Prostate gland (tissue), 2 donors: Measurements from ENCODE around the gene PRKG2.

Experiments used
- POLR2A ChIP-seq: fragments of 450-650 bp; IDR thresholded peaks from one replicate; pipeline ENCODE4 v1.6.1; 2016; ENCODE audit warnings: antibody characterized with exemption, mild to moderate bottlenecking
- POLR2AphosphoS5 ChIP-seq: sonication (generic); formaldehyde crosslinking; IDR thresholded peaks from one replicate; pipeline ENCODE4 v1.6.1; 2017; ENCODE audit warnings: antibody characterized with exemption
- TF ChIP-seq, protein P1 (sequence below), 4 experiments: fragments of 200-600 bp in 2 of 4; fragments of 450-650 bp in 2 of 4; sonication (generic) in 2 of 4; IDR thresholded peaks; 1 replicate in 3 of 4; 2 replicates in 1 of 4; pipeline ENCODE4 v1.5.1; 2016 to 2019; ENCODE audit warnings: antibody characterized with exemption in 4 of 4, mild to moderate bottlenecking in 2 of 4, moderate library complexity in 2 of 4

GRCh38 chr4:81179326-81179725 is 35.7 kb downstream of the PRKG2 start:
- TF ChIP-seq, protein P1, sequence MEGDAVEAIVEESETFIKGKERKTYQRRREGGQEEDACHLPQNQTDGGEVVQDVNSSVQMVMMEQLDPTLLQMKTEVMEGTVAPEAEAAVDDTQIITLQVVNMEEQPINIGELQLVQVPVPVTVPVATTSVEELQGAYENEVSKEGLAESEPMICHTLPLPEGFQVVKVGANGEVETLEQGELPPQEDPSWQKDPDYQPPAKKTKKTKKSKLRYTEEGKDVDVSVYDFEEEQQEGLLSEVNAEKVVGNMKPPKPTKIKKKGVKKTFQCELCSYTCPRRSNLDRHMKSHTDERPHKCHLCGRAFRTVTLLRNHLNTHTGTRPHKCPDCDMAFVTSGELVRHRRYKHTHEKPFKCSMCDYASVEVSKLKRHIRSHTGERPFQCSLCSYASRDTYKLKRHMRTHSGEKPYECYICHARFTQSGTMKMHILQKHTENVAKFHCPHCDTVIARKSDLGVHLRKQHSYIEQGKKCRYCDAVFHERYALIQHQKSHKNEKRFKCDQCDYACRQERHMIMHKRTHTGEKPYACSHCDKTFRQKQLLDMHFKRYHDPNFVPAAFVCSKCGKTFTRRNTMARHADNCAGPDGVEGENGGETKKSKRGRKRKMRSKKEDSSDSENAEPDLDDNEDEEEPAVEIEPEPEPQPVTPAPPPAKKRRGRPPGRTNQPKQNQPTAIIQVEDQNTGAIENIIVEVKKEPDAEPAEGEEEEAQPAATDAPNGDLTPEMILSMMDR (IDR thresholded peaks at IDR 0.05), result no peak
- TF ChIP-seq POLR2A, result no peak
- no peak for TF ChIP-seq POLR2AphosphoS5
